MCF 10A (cell line): ENCODE measurements around the gene DIP2A. TPM values are rescaled to one million over a fixed set of nuclear protein-coding genes. Genes with fewer than 3 reads are reported as not detected.

ENCODE experiments used
- BruUV-seq: library from RNA; stranded (reverse); fragments of 400-500 nt; replicated peaks from 2 replicates; lab custom pipeline; 2021; lab: Mats Ljungman, UMichigan
- CTCF ChIA-PET: fragments of 300-600 bp; sonication (Branson Sonifier 250); formaldehyde crosslinking; extraction: SDS; loops from one replicate; lab custom pipeline; 2021; ENCODE audit warnings: antibody characterized with exemption, inconsistent platforms; lab: Yijun Ruan, JAX
- POLR2A ChIA-PET: fragments of 300-600, 350-650 bp; sonication (Branson Sonifier 250); formaldehyde crosslinking; extraction: SDS; loops from one replicate; lab custom pipeline; 2020; ENCODE audit warnings: antibody characterized with exemption, inconsistent platforms; lab: Yijun Ruan, JAX
- DNase-seq: peaks from one replicate; pipeline ENCODE4 v3.0.0-alpha.2; 2018; ENCODE audit not compliant: unreplicated experiment
- H3K27ac Mint-ChIP-seq: one replicate; pipeline ENCODE4 v1.8.0; 2022; ENCODE audit warnings: mild to moderate bottlenecking, low read depth, mixed read lengths; ENCODE audit not compliant: unreplicated experiment
- H3K27me3 Mint-ChIP-seq: one replicate; pipeline ENCODE4 v1.8.0; 2022; ENCODE audit warnings: mixed read lengths; ENCODE audit not compliant: insufficient read depth, unreplicated experiment
- H3K36me3 Mint-ChIP-seq: one replicate; pipeline ENCODE4 v1.8.0; 2022; ENCODE audit warnings: mild to moderate bottlenecking, moderate library complexity, mixed read lengths; ENCODE audit not compliant: insufficient read depth, unreplicated experiment
- H3K4me1 Mint-ChIP-seq: one replicate; pipeline ENCODE4 v1.8.0; 2022; ENCODE audit warnings: mixed read lengths; ENCODE audit not compliant: insufficient read depth, unreplicated experiment
- H3K4me3 Mint-ChIP-seq: one replicate; pipeline ENCODE4 v1.8.0; 2022; ENCODE audit warnings: mild to moderate bottlenecking, moderate library complexity, mixed read lengths; ENCODE audit not compliant: unreplicated experiment
- H3K9me3 Mint-ChIP-seq: one replicate; pipeline ENCODE4 v1.8.0; 2022; ENCODE audit warnings: mixed read lengths; ENCODE audit not compliant: unreplicated experiment
- CTCF ChIP-seq: fragments of 200-600 bp; IDR thresholded peaks from one replicate; pipeline ENCODE4 v1.8.0; 2022; ENCODE audit warnings: antibody characterized with exemption, mild to moderate bottlenecking; ENCODE audit not compliant: unreplicated experiment
- intact Hi-C: fragments of 100-400 bp; cut with micrococcal nuclease; formaldehyde crosslinking; loops from 2 replicates; pipeline ENCODE4 v1.14.1; 2022
- total RNA-seq: library from RNA; stranded (reverse); gene quantifications from 2 replicates; pipeline ENCODE4 v1.2.3, GENCODE V29; 2022

The DIP2A gene
- total RNA-seq, 1 experiment from 2014 or later, result 39.6 TPM

- no peaks in the 10 kb centered on the region for H3K9me3 Mint-ChIP-seq
- no peaks in the 10 kb centered on the region for H3K27me3 Mint-ChIP-seq
- H3K4me1 Mint-ChIP-seq, result no peaks in the 10 kb centered on the region
- no TSS peak for BruUV-seq
- ChIA-PET POLR2A (interaction anchor here (1.0 to 4.6 kb wide), 4 partner anchors 131 to 184 kb away, joined by 4 to 43 read pairs (median 5); partner anchors contain the start of gene PRMT2), CTCF (interaction anchor here (0.6 to 0.8 kb wide), 3 partner anchors 50 to 189 kb away, joined by 3 to 4 read pairs (median 3); no protein-coding TSS in a partner anchor)
- peak; percentile 38 for DNase-seq
- H3K4me3 Mint-ChIP-seq, result no peak overlapping the region
- TF ChIP-seq CTCF, result no peak
- intact Hi-C loops, result no loop called here
- H3K36me3 Mint-ChIP-seq, result peaks cover 14% of the 10 kb centered on the region
- no peak overlapping the region for H3K27ac Mint-ChIP-seq
Observed at GRCh38 chr21:46455575-46456385, 2.9 kb upstream of the DIP2A start.

GRCh38 chr21:46456750-46457149, 1.9 kb upstream of the DIP2A start:
- ChIA-PET CTCF (no interaction called here), POLR2A (interaction anchor here (1.1 to 4.6 kb wide), 3 partner anchors 132 to 183 kb away, joined by 4 to 43 read pairs (median 6); partner anchors contain the start of gene PRMT2)
- Mint-ChIP-seq H3K4me1 (peaks cover 5% of the 10 kb centered on the region), H3K27me3 (no peaks in the 10 kb centered on the region), H3K36me3 (peaks cover 14% of the 10 kb centered on the region), H3K9me3 (no peaks in the 10 kb centered on the region), H3K4me3 (peak overlapping the region; percentile 79), H3K27ac (no peak overlapping the region)
- BruUV-seq, result no TSS peak
- no peak for DNase-seq
- intact Hi-C loops, result no loop called here
- no peak for TF ChIP-seq CTCF

GRCh38 chr21:46457801-46458314, 833 bp upstream of the DIP2A start:
- TF ChIP-seq CTCF, result no peak
- peak overlapping the region; percentile 78 for H3K27ac Mint-ChIP-seq
- intact Hi-C loops, result loop anchor here (1.0 kb wide), 1 partner anchor 181 kb away; no protein-coding TSS in a partner anchor
- H3K27me3 Mint-ChIP-seq, result no peaks in the 10 kb centered on the region
- H3K4me3 Mint-ChIP-seq, result peak overlapping the region; percentile 79
- peaks cover 17% of the 10 kb centered on the region for H3K36me3 Mint-ChIP-seq
- BruUV-seq, result no TSS peak
- ChIA-PET POLR2A (interaction anchor here (0.6 to 4.6 kb wide), 16 partner anchors 14 to 230 kb away, joined by 3 to 43 read pairs (median 4); partner anchors contain the start of genes LSS and PRMT2), CTCF (interaction anchor here (0.5 to 1.1 kb wide), 3 partner anchors 11 to 178 kb away, joined by 3 to 5 read pairs (median 3); partner anchors contain the start of gene PRMT2)
- peaks cover 9% of the 10 kb centered on the region for H3K4me1 Mint-ChIP-seq
- no peaks in the 10 kb centered on the region for H3K9me3 Mint-ChIP-seq
- peak; percentile 42 for DNase-seq

- intact Hi-C loops, result no loop called here
- no peak for TF ChIP-seq CTCF
- H3K9me3 Mint-ChIP-seq, result no peaks in the 10 kb centered on the region
- CTCF ChIA-PET, result interaction anchor here (1.0 kb wide), 1 partner anchor 9 kb away, joined by 3 read pairs; no protein-coding TSS in a partner anchor
- BruUV-seq, result no TSS peak
- peaks cover 9% of the 10 kb centered on the region for H3K4me1 Mint-ChIP-seq
- POLR2A ChIA-PET, result interaction anchor here (0.9 to 4.6 kb wide), 9 partner anchors 9 to 231 kb away, joined by 3 to 43 read pairs (median 7); partner anchors contain the start of genes LSS and PRMT2
- H3K4me3 Mint-ChIP-seq, result peak overlapping the region; percentile 79
- no peaks in the 10 kb centered on the region for H3K27me3 Mint-ChIP-seq
- peak overlapping the region; percentile 78 for H3K27ac Mint-ChIP-seq
- H3K36me3 Mint-ChIP-seq, result peaks cover 25% of the 10 kb centered on the region
- no peak for DNase-seq
Observed at GRCh38 chr21:46459024-46459355, 299 bp downstream of the DIP2A start.
